Fibroblast of lung (primary cell): Measurements from ENCODE around the gene RAP1GAP2. TPM values are rescaled to one million over a fixed set of nuclear protein-coding genes. Genes with fewer than 3 reads are reported as not detected.

Source experiments
- DNase-seq, 2 donors: peaks; one replicate each; pipeline versions ENCODE4 v3.0.0 to v3.0.0-alpha.2; 2010; ENCODE audit warnings: low read depth in 2 of 2
- H2AFZ ChIP-seq: 2 replicates; pipeline ENCODE4 v1.5.1; 2012; ENCODE audit warnings: low read length, control low read depth, inconsistent platforms
- H3K27ac ChIP-seq: 2 replicates; pipeline ENCODE4 v1.5.1; 2011; ENCODE audit warnings: low read length, control low read depth; ENCODE audit not compliant: insufficient read depth
- H3K27me3 ChIP-seq: 2 replicates; pipeline ENCODE4 v1.5.1; 2011; ENCODE audit warnings: mild to moderate bottlenecking, low read length; ENCODE audit not compliant: control insufficient read depth, insufficient read depth
- H3K36me3 ChIP-seq: 2 replicates; pipeline ENCODE4 v1.5.1; 2011; ENCODE audit warnings: low read length; ENCODE audit not compliant: control insufficient read depth, insufficient read depth
- H3K4me1 ChIP-seq: 2 replicates; pipeline ENCODE4 v1.5.1; 2011; ENCODE audit warnings: low read length; ENCODE audit not compliant: control insufficient read depth, insufficient read depth; ENCODE audit errors: extremely low read depth
- H3K4me2 ChIP-seq: 2 replicates; pipeline ENCODE4 v1.5.1; 2011; ENCODE audit warnings: low read length, control low read depth; ENCODE audit not compliant: insufficient read depth; ENCODE audit errors: extremely low read depth
- H3K4me3 ChIP-seq, 4 experiments: fragments of 200-600 bp in 1 of 4; sonication (generic) in 1 of 4; replicated peaks in 1 of 4; 2 replicates each; pipeline ENCODE4 v1.5.1; 2011 to 2016; ENCODE audit warnings: low read length in 4 of 4, low read depth in 3 of 4, mild to moderate bottlenecking in 3 of 4, control low read depth in 2 of 4, inconsistent platforms in 1 of 4, mixed read lengths in 1 of 4; ENCODE audit not compliant: insufficient read depth in 1 of 4; ENCODE audit errors: control extremely low read depth in 1 of 4
- H3K79me2 ChIP-seq: 2 replicates; pipeline ENCODE4 v1.5.1; 2012; ENCODE audit warnings: mild to moderate bottlenecking, low read length, inconsistent platforms; ENCODE audit not compliant: control insufficient read depth, insufficient read depth
- H3K9ac ChIP-seq: 2 replicates; pipeline ENCODE4 v1.5.1; 2011; ENCODE audit warnings: mild to moderate bottlenecking, low read length, control low read depth; ENCODE audit not compliant: insufficient read depth
- H3K9me3 ChIP-seq: 2 replicates; pipeline ENCODE4 v1.5.1; 2012; ENCODE audit warnings: low read depth, low read length; ENCODE audit not compliant: control insufficient read depth, insufficient read depth
- H4K20me1 ChIP-seq: 2 replicates; pipeline ENCODE4 v1.5.1; 2011; ENCODE audit warnings: low read length; ENCODE audit not compliant: control insufficient read depth, insufficient read depth; ENCODE audit errors: extremely low read depth
- EZH2 ChIP-seq: IDR thresholded peaks from 2 replicates; pipeline ENCODE4 v1.5.1; 2012; ENCODE audit warnings: low read length, control low read depth, mild to moderate bottlenecking; ENCODE audit errors: missing control alignments
- polyA plus RNA-seq, 2 donors: library from polyadenylated mRNA; depleted of rRNA in 1 of 2; stranded (reverse) in 1 of 2; unstranded in 1 of 2; fragments of >200 nt; gene quantifications; 2 replicates each; pipeline ENCODE4 v1.2.1, GENCODE V29; 2011 to 2012; ENCODE audit warnings: missing spikeins in 1 of 2
- total RNA-seq: library from RNA; depleted of rRNA; stranded (reverse); fragments of >200 nt; gene quantifications from 2 replicates; pipeline ENCODE4 v1.2.1, GENCODE V29; 2014
- TF ChIP-seq, protein P1 (sequence below), 2 donors: IDR thresholded peaks in 1 of 2; conservative IDR thresholded peaks in 1 of 2; 1 replicate in 1 of 2; 2 replicates in 1 of 2; pipeline ENCODE4 v1.5.1; 2011 to 2012; ENCODE audit warnings: low read length in 2 of 2, control low read depth in 1 of 2, inconsistent platforms in 1 of 2, low read depth in 1 of 2, mild to moderate bottlenecking in 1 of 2

Gene RAP1GAP2
- total and polyA plus RNA-seq, 2 donors (not counting 1 experiment from before 2014, with no cell fraction given) = 0.33 to 0.99 TPM

- TF ChIP-seq, protein P1, sequence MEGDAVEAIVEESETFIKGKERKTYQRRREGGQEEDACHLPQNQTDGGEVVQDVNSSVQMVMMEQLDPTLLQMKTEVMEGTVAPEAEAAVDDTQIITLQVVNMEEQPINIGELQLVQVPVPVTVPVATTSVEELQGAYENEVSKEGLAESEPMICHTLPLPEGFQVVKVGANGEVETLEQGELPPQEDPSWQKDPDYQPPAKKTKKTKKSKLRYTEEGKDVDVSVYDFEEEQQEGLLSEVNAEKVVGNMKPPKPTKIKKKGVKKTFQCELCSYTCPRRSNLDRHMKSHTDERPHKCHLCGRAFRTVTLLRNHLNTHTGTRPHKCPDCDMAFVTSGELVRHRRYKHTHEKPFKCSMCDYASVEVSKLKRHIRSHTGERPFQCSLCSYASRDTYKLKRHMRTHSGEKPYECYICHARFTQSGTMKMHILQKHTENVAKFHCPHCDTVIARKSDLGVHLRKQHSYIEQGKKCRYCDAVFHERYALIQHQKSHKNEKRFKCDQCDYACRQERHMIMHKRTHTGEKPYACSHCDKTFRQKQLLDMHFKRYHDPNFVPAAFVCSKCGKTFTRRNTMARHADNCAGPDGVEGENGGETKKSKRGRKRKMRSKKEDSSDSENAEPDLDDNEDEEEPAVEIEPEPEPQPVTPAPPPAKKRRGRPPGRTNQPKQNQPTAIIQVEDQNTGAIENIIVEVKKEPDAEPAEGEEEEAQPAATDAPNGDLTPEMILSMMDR (conservative IDR thresholded peaks at IDR 0.05 in 1 of 2, IDR thresholded peaks at IDR 0.05 in 1 of 2; ENCODE audit: low read depth in 1 of 2, low read length in 2 of 2) = no peak
- TF ChIP-seq EZH2 = no peak
- DNase-seq = no peak
- Histone ChIP-seq H2AFZ (no peak overlapping the region), H3K36me3 (no peaks in the 10 kb centered on the region), H3K9me3 (no peaks in the 10 kb centered on the region), H3K9ac (no peak overlapping the region), H3K27ac (no peak overlapping the region), H3K4me3 (no peak overlapping the region), H3K4me2 (no peak overlapping the region), H3K27me3 (no peaks in the 10 kb centered on the region), H3K79me2 (no peaks in the 10 kb centered on the region), H3K4me1 (no peaks in the 10 kb centered on the region), H4K20me1 (no peaks in the 10 kb centered on the region)
Measured at GRCh38 chr17:3037259-3037658, 241.0 kb downstream of the RAP1GAP2 start.

- H3K9ac ChIP-seq = no peak overlapping the region
- no peaks in the 10 kb centered on the region for H3K27me3 ChIP-seq
- no peak overlapping the region for H3K27ac ChIP-seq
- H3K4me3 ChIP-seq = no peak overlapping the region
- H4K20me1 ChIP-seq = no peaks in the 10 kb centered on the region
- no peak overlapping the region for H2AFZ ChIP-seq
- no peak overlapping the region for H3K4me2 ChIP-seq
- H3K9me3 ChIP-seq = no peaks in the 10 kb centered on the region
- no peak for DNase-seq
- no peaks in the 10 kb centered on the region for H3K36me3 ChIP-seq
- no peaks in the 10 kb centered on the region for H3K79me2 ChIP-seq
- H3K4me1 ChIP-seq = no peaks in the 10 kb centered on the region
- TF ChIP-seq, protein P1 (conservative IDR thresholded peaks at IDR 0.05 in 1 of 2, IDR thresholded peaks at IDR 0.05 in 1 of 2; ENCODE audit: low read depth in 1 of 2, low read length in 2 of 2) = no peak
- TF ChIP-seq EZH2 = no peak
Measured at GRCh38 chr17:3038941-3039340, 242.7 kb downstream of the RAP1GAP2 start.

GRCh38 chr17:3039736-3040135 is 243.5 kb downstream of the RAP1GAP2 start:
- no peak overlapping the region for H2AFZ ChIP-seq
- no peaks in the 10 kb centered on the region for H3K4me1 ChIP-seq
- H3K36me3 ChIP-seq = no peaks in the 10 kb centered on the region
- H3K4me2 ChIP-seq = no peak overlapping the region
- H3K27ac ChIP-seq = no peak overlapping the region
- H3K9ac ChIP-seq = no peak overlapping the region
- no peaks in the 10 kb centered on the region for H3K79me2 ChIP-seq
- no peak overlapping the region for H3K4me3 ChIP-seq
- H4K20me1 ChIP-seq = no peaks in the 10 kb centered on the region
- TF ChIP-seq, protein P1 (conservative IDR thresholded peaks at IDR 0.05 in 1 of 2, IDR thresholded peaks at IDR 0.05 in 1 of 2; ENCODE audit: low read depth in 1 of 2, low read length in 2 of 2) = no peak
- TF ChIP-seq EZH2 = no peak
- peak in 1 of 2 donors; percentile 61 for DNase-seq
- no peaks in the 10 kb centered on the region for H3K9me3 ChIP-seq
- no peaks in the 10 kb centered on the region for H3K27me3 ChIP-seq
